ENCODE data around the gene GPR6. TPM values are rescaled to one million over a fixed set of nuclear protein-coding genes. Genes with fewer than 3 reads are reported as not detected.

GPR6 gene
- total RNA-seq, 6 donors from 2014 or later: not detected

Other genes starting within 250 kb of the GPR6 start
- gene WASF1, start 201.4 kb downstream of the GPR6 start, total RNA-seq: 1 to 10 TPM; 2.0 to 9.4 (median 4.3) TPM
- 10 to 100 TPM in 5 of 6 donors, 1 to 10 TPM in 1; 10.0 to 34.5 (median 20.9) TPM for gene CDC40, start 202.1 kb downstream of the GPR6 start, total RNA-seq